Measurements from ENCODE around the gene XRCC3.

DNA sequence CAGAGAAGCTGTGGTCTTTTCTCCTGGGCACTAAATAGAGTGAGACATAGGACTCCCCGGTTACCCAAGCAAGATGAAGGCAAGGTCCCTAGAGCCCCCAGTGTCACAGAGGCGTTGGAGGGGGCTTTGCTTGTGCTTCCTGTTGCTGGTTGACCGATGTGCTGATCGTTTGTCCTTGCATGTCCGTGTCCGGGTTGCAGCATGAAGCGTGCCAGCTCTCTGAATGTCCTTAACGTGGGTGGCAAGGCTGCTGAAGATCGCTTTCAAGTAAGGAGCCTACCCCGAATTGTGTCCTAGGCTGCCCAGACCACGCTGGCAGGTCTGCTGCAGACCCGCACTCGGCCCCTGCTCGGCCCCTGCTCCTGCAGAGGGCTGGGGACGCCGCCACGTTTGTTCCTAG lies 23.1 kb downstream of the XRCC3 start:
- no peak for TF ChIP-seq CTCF (IDR thresholded peaks at IDR 0.05; ENCODE audit: poor library complexity)
- no peak for TF ChIP-seq EZH2 (IDR thresholded peaks at IDR 0.05; ENCODE audit: borderline replicate concordance)
- TF ChIP-seq EZH2phosphoT487 (IDR thresholded peaks at IDR 0.05; ENCODE audit: low read depth, severe bottlenecking, unreplicated experiment), result no peak
